GM23338 (cell line): ENCODE measurements around the gene PRKCH. TPM values are rescaled to one million over a fixed set of nuclear protein-coding genes. Genes with fewer than 3 reads are reported as not detected.

Source experiments
- CREB1 ChIP-seq: fragments of 250-450 bp; sonication (Bioruptor Pico); IDR thresholded peaks from 2 replicates; pipeline ENCODE4 v1.5.0; 2020; ENCODE audit warnings: low read depth, mild to moderate bottlenecking, moderate library complexity
- EZH2phosphoT487 ChIP-seq: fragments of 200-600 bp; sonication (generic); IDR thresholded peaks from one replicate; pipeline ENCODE4 v1.8.1; 2018; ENCODE audit warnings: antibody characterized with exemption; ENCODE audit not compliant: unreplicated experiment
- JUNB ChIP-seq: IDR thresholded peaks from one replicate; pipeline ENCODE4 v1.6.1; 2016; ENCODE audit warnings: antibody characterized with exemption; ENCODE audit not compliant: unreplicated experiment
- POLR2AphosphoS5 ChIP-seq: IDR thresholded peaks from 2 replicates; pipeline ENCODE4 v1.6.1; 2016; ENCODE audit warnings: antibody characterized with exemption, low read depth
- ZNF114 ChIP-seq: fragments of 250-450 bp; sonication (Bioruptor Pico); IDR thresholded peaks from 2 replicates; pipeline ENCODE4 v1.5.0; 2020; ENCODE audit warnings: mild to moderate bottlenecking, moderate library complexity
- polyA plus RNA-seq: library from polyadenylated mRNA; unstranded; fragments of >200 nt; fragmentation: Nextera tagmentation; extraction: Ambion mirVana; gene quantifications from 2 replicates; pipeline ENCODE4 v1.2.1, GENCODE V29; 2016
- total RNA-seq: library from RNA; depleted of rRNA; stranded (reverse); fragments of >200 nt; shearing (Covaris generic); gene quantifications from 2 replicates; pipeline ENCODE4 v1.2.3, GENCODE V29; 2014
- TF ChIP-seq, protein P1 (sequence below): fragments of 250-450 bp; sonication (Bioruptor Pico); IDR thresholded peaks from 2 replicates; pipeline ENCODE4 v1.5.0; 2020; ENCODE audit warnings: mild to moderate bottlenecking, moderate library complexity
- TF ChIP-seq, protein P2 (sequence below): IDR thresholded peaks from one replicate; pipeline ENCODE4 v1.6.1; 2018; ENCODE audit warnings: antibody characterized with exemption; ENCODE audit not compliant: unreplicated experiment

PRKCH gene
- total and polyA plus RNA-seq, 2 experiments from 2014 or later = 5.4 to 10.1 TPM

DNA sequence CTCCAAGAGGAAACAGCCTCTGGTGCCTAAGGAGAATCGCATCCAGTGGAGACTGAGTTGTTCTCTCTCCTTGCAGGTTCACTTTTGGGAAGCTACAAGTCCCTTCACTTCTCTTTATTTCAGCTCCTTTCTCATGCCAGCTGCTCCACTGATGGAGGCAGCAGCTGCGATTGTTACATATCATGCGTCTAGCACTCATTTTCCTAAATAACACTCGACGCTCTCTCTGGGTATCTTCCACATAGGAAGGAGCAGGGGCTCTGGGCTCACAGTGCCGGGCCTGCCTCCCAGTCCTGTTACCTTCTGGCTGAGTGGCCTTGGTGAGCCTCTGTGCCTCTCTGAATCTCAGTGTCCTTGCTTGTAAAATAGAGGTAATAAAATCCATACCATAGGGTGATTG, 211.4 kb downstream of the PRKCH start (continued):
- TF ChIP-seq, protein P1, sequence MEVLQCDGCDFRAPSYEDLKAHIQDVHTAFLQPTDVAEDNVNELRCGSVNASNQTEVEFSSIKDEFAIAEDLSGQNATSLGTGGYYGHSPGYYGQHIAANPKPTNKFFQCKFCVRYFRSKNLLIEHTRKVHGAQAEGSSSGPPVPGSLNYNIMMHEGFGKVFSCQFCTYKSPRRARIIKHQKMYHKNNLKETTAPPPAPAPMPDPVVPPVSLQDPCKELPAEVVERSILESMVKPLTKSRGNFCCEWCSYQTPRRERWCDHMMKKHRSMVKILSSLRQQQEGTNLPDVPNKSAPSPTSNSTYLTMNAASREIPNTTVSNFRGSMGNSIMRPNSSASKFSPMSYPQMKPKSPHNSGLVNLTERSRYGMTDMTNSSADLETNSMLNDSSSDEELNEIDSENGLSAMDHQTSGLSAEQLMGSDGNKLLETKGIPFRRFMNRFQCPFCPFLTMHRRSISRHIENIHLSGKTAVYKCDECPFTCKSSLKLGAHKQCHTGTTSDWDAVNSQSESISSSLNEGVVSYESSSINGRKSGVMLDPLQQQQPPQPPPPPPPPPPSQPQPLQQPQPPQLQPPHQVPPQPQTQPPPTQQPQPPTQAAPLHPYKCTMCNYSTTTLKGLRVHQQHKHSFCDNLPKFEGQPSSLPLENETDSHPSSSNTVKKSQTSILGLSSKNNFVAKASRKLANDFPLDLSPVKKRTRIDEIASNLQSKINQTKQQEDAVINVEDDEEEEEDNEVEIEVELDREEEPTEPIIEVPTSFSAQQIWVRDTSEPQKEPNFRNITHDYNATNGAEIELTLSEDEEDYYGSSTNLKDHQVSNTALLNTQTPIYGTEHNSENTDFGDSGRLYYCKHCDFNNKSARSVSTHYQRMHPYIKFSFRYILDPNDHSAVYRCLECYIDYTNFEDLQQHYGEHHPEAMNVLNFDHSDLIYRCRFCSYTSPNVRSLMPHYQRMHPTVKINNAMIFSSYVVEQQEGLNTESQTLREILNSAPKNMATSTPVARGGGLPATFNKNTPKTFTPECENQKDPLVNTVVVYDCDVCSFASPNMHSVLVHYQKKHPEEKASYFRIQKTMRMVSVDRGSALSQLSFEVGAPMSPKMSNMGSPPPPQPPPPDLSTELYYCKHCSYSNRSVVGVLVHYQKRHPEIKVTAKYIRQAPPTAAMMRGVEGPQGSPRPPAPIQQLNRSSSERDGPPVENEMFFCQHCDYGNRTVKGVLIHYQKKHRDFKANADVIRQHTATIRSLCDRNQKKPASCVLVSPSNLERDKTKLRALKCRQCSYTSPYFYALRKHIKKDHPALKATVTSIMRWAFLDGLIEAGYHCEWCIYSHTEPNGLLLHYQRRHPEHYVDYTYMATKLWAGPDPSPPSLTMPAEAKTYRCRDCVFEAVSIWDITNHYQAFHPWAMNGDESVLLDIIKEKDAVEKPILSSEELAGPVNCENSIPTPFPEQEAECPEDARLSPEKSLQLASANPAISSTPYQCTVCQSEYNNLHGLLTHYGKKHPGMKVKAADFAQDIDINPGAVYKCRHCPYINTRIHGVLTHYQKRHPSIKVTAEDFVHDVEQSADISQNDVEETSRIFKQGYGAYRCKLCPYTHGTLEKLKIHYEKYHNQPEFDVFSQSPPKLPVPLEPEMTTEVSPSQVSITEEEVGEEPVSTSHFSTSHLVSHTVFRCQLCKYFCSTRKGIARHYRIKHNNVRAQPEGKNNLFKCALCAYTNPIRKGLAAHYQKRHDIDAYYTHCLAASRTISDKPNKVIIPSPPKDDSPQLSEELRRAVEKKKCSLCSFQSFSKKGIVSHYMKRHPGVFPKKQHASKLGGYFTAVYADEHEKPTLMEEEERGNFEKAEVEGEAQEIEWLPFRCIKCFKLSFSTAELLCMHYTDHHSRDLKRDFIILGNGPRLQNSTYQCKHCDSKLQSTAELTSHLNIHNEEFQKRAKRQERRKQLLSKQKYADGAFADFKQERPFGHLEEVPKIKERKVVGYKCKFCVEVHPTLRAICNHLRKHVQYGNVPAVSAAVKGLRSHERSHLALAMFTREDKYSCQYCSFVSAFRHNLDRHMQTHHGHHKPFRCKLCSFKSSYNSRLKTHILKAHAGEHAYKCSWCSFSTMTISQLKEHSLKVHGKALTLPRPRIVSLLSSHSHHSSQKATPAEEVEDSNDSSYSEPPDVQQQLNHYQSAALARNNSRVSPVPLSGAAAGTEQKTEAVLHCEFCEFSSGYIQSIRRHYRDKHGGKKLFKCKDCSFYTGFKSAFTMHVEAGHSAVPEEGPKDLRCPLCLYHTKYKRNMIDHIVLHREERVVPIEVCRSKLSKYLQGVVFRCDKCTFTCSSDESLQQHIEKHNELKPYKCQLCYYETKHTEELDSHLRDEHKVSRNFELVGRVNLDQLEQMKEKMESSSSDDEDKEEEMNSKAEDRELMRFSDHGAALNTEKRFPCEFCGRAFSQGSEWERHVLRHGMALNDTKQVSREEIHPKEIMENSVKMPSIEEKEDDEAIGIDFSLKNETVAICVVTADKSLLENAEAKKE (CRISPR knock-in tag) = no peak
- TF ChIP-seq, protein P2, sequence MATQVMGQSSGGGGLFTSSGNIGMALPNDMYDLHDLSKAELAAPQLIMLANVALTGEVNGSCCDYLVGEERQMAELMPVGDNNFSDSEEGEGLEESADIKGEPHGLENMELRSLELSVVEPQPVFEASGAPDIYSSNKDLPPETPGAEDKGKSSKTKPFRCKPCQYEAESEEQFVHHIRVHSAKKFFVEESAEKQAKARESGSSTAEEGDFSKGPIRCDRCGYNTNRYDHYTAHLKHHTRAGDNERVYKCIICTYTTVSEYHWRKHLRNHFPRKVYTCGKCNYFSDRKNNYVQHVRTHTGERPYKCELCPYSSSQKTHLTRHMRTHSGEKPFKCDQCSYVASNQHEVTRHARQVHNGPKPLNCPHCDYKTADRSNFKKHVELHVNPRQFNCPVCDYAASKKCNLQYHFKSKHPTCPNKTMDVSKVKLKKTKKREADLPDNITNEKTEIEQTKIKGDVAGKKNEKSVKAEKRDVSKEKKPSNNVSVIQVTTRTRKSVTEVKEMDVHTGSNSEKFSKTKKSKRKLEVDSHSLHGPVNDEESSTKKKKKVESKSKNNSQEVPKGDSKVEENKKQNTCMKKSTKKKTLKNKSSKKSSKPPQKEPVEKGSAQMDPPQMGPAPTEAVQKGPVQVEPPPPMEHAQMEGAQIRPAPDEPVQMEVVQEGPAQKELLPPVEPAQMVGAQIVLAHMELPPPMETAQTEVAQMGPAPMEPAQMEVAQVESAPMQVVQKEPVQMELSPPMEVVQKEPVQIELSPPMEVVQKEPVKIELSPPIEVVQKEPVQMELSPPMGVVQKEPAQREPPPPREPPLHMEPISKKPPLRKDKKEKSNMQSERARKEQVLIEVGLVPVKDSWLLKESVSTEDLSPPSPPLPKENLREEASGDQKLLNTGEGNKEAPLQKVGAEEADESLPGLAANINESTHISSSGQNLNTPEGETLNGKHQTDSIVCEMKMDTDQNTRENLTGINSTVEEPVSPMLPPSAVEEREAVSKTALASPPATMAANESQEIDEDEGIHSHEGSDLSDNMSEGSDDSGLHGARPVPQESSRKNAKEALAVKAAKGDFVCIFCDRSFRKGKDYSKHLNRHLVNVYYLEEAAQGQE = no peak
- no peak for TF ChIP-seq EZH2phosphoT487
- no peak for TF ChIP-seq POLR2AphosphoS5
- TF ChIP-seq ZNF114 (CRISPR knock-in tag) = no peak
- TF ChIP-seq JUNB = no peak
- no peak for TF ChIP-seq CREB1 (CRISPR knock-in tag)
